NB4 (cell line): ENCODE results near the gene MGMT.

Source experiments
- CTCF ChIP-seq: IDR thresholded peaks from one replicate; pipeline ENCODE4 v1.5.1; 2012; ENCODE audit warnings: low read depth, low read length
- MAX ChIP-seq: IDR thresholded peaks from 2 replicates; pipeline ENCODE4 v1.6.1; 2011; ENCODE audit warnings: low read depth, low read length
- POLR2A ChIP-seq: IDR thresholded peaks from 2 replicates; pipeline ENCODE4 v1.6.1; 2011; ENCODE audit warnings: mild to moderate bottlenecking; ENCODE audit not compliant: insufficient read length; ENCODE audit errors: extremely low read depth

- TF ChIP-seq CTCF (no peak), POLR2A (no peak), MAX (no peak)
Measured at GRCh38 chr10:129424978-129425377, 42.1 kb upstream of the MGMT start.
